Activated CD4-positive, alpha-beta memory T cell treated with anti-CD3 and anti-CD28 coated beads, Interleukin-2, amount 10 ng/mL, durations not matched to agents 7 days and 5 days (primary cell): ENCODE measurements around the gene TMEM132D. TPM values are rescaled to one million over a fixed set of nuclear protein-coding genes. Genes with fewer than 3 reads are reported as not detected.
"Not testable (repeated sequence)": the region's sequence is repeated elsewhere in the genome, so short reads cannot be mapped to it uniquely, and the experiment has no call there.

Experiments used
- CTCF ChIA-PET: fragments of 350-600 bp; sonication (Branson Sonifier 250); formaldehyde crosslinking; loops from one replicate; lab custom pipeline; 2021; ENCODE audit warnings: antibody characterized with exemption, inconsistent platforms; lab: Charles Lee
- POLR2A ChIA-PET: fragments of 350-600 bp; sonication (Branson Sonifier 250); formaldehyde crosslinking; loops from one replicate; lab custom pipeline; 2021; ENCODE audit warnings: antibody characterized with exemption; lab: Charles Lee
- DNase-seq: peaks from one replicate; pipeline ENCODE4 v3.0.0-alpha.2; 2020
- H3K27ac Mint-ChIP-seq: one replicate; pipeline ENCODE4 v1.8.0; 2021; ENCODE audit warnings: mild to moderate bottlenecking, mixed read lengths
- H3K27me3 Mint-ChIP-seq: one replicate; pipeline ENCODE4 v1.8.0; 2021; ENCODE audit warnings: mixed read lengths
- H3K36me3 Mint-ChIP-seq: one replicate; pipeline ENCODE4 v1.8.0; 2021; ENCODE audit warnings: low read depth, mixed read lengths
- H3K4me1 Mint-ChIP-seq: one replicate; pipeline ENCODE4 v1.8.0; 2021; ENCODE audit warnings: mixed read lengths
- H3K4me3 Mint-ChIP-seq: one replicate; pipeline ENCODE4 v1.8.0; 2021; ENCODE audit warnings: mild to moderate bottlenecking, mixed read lengths
- H3K9me3 Mint-ChIP-seq: one replicate; pipeline ENCODE4 v1.8.0; 2021; ENCODE audit warnings: mixed read lengths
- total RNA-seq, 2 experiments: library from RNA; stranded (reverse); gene quantifications; one replicate each; pipeline ENCODE4 v1.2.3, GENCODE V29; 2021

The TMEM132D gene
- total RNA-seq, 2 experiments from 2014 or later, result not detected

DNA sequence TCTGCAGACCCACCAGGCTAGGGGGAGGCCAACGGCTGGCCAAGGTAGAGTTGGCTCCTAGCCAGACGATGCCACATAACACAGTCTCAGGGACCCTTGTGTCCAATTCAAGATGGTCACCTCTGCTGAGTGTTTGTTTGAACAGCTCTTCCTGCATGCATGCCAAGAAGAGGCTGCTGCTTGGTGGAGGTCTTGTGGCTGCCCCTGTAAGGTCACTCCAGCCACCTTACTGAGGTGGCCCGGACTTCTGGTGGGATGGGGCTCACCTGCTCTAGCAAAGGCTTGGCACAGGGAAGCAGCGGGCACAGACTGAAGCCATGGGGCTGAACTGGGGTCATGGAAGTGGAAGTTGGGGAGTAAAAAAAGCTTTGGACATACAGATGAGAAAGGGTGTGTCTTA lies 840.2 kb downstream of the TMEM132D start:
- peaks cover 12% of the 10 kb centered on the region for H3K9me3 Mint-ChIP-seq
- no peaks in the 10 kb centered on the region for H3K27me3 Mint-ChIP-seq
- CTCF ChIA-PET, result no interaction called here
- H3K36me3 Mint-ChIP-seq, result no peaks in the 10 kb centered on the region
- no peak overlapping the region for H3K27ac Mint-ChIP-seq
- POLR2A ChIA-PET, result no interaction called here
- no peak overlapping the region for H3K4me3 Mint-ChIP-seq
- DNase-seq, result no peak
- H3K4me1 Mint-ChIP-seq, result no peaks in the 10 kb centered on the region

- CTCF ChIA-PET, result no interaction called here
- H3K27ac Mint-ChIP-seq, result no peak overlapping the region
- DNase-seq, result no peak
- POLR2A ChIA-PET, result no interaction called here
- H3K27me3 Mint-ChIP-seq, result no peaks in the 10 kb centered on the region
- no peaks in the 10 kb centered on the region for H3K36me3 Mint-ChIP-seq
- peaks cover 4% of the 10 kb centered on the region for H3K9me3 Mint-ChIP-seq
- no peaks in the 10 kb centered on the region for H3K4me1 Mint-ChIP-seq
- H3K4me3 Mint-ChIP-seq, result no peak overlapping the region
These were observed 850.6 kb downstream of the TMEM132D start for GRCh38 chr12:129053232-129053631.

GRCh38 chr12:129052373-129052772 lies 851.5 kb downstream of the TMEM132D start:
- no peaks in the 10 kb centered on the region for H3K27me3 Mint-ChIP-seq
- H3K4me3 Mint-ChIP-seq, result no peak overlapping the region
- CTCF ChIA-PET, result no interaction called here
- H3K9me3 Mint-ChIP-seq, result peaks cover 4% of the 10 kb centered on the region
- no peaks in the 10 kb centered on the region for H3K4me1 Mint-ChIP-seq
- POLR2A ChIA-PET, result no interaction called here
- no peak overlapping the region for H3K27ac Mint-ChIP-seq
- H3K36me3 Mint-ChIP-seq, result no peaks in the 10 kb centered on the region
- DNase-seq, result no peak

GRCh38 chr12:129049917-129050316 lies 853.9 kb downstream of the TMEM132D start:
- Mint-ChIP-seq H3K4me3 (no peak overlapping the region), H3K36me3 (no peaks in the 10 kb centered on the region), H3K4me1 (no peaks in the 10 kb centered on the region), H3K9me3 (peaks cover 4% of the 10 kb centered on the region), H3K27me3 (no peaks in the 10 kb centered on the region), H3K27ac (no peak overlapping the region)
- no peak for DNase-seq
- CTCF ChIA-PET, result no interaction called here
- POLR2A ChIA-PET, result no interaction called here

DNA sequence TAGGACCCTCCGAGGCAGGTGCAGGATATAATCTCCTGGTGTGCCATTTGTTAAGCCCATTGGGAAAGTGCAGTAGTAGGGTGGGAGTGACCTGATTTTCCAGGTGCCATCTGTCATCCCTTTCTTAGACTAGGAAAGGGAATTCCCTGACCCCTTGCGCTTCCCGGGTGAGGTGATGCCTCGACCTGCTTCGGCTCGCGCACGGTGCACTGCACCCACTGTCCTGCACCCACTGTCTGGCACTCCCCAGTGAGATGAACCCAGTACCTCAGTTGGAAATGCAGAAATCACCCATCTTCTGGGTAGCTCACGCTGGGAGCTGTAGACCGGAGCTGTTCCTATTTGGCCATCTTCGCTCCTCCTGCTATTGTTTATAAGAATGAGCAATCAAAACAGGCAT lies 860.5 kb downstream of the TMEM132D start:
- H3K27me3 Mint-ChIP-seq, POLR2A ChIA-PET, H3K27ac Mint-ChIP-seq, CTCF ChIA-PET, H3K36me3 Mint-ChIP-seq, H3K4me3 Mint-ChIP-seq, DNase-seq, H3K4me1 Mint-ChIP-seq, H3K9me3 Mint-ChIP-seq: not testable (repeated sequence)

DNA sequence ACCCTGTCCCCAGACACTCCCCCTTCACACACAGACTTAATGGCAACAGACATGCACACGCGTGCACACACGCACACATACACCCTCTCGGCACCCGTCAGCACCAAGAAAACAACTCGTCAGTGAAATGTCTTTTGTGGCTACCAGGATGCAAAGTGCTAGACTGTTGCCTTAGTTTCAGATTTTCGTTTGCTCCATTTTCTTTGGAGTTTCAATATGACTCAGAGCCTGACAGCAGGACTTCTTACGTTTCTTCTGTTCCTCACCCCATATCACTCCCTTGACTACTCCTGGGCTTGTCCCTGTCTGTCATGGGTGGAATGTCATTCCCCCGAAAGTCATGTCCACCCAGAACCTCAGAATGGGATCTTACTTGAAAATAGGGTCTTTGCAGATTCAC lies 867.7 kb downstream of the TMEM132D start:
- ChIA-PET CTCF (interaction anchor here (0.7 kb wide), 1 partner anchor 23 kb away, joined by 3 read pairs; no protein-coding TSS in a partner anchor), POLR2A (no interaction called here)
- DNase-seq, result no peak
- Mint-ChIP-seq H3K27me3 (no peaks in the 10 kb centered on the region), H3K4me3 (no peak overlapping the region), H3K27ac (no peak overlapping the region), H3K9me3 (peaks cover 18% of the 10 kb centered on the region), H3K36me3 (peaks cover 4% of the 10 kb centered on the region), H3K4me1 (peaks cover 4% of the 10 kb centered on the region)

DNA sequence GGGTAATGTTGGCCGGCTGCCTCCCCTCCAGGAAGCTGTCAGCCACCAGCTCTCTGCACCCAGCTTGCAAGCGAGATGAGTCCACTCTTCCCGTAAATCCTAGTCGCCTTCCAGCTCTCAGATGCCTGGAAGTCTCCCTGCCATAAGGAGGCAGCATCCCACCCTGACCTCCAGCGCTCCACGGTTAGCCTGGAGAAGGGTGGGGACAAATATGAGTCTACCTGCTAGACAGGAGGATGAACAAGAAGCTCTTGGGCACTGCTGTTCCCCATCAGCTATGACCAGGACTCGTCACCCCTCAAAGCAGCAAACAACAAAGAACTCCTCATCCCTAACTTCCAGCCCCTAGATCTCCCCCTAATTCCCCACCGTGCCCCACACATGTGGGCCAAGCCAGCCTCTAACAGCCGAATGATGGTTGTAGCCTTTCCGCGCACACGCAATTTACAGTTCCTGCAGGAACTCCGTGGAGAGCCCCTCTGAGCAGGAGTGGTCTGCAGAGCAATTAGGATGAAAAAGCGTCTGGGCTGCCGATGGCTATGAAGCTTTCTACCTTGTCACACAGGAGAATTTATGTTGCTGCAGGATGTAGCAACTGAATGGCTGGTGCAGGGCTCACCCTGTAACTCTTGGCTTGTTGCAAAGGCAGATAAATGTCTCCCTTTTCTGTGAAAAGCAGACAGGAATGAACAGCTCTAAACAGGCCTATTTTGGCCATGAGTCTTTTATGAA lies 869.1 kb downstream of the TMEM132D start:
- H3K27me3 Mint-ChIP-seq, result no peaks in the 10 kb centered on the region
- peaks cover 4% of the 10 kb centered on the region for H3K36me3 Mint-ChIP-seq
- peaks cover 4% of the 10 kb centered on the region for H3K4me1 Mint-ChIP-seq
- no peak for DNase-seq
- H3K27ac Mint-ChIP-seq, result no peak overlapping the region
- peaks cover 20% of the 10 kb centered on the region for H3K9me3 Mint-ChIP-seq
- no peak overlapping the region for H3K4me3 Mint-ChIP-seq
- POLR2A ChIA-PET, result no interaction called here
- CTCF ChIA-PET, result no interaction called here

DNA sequence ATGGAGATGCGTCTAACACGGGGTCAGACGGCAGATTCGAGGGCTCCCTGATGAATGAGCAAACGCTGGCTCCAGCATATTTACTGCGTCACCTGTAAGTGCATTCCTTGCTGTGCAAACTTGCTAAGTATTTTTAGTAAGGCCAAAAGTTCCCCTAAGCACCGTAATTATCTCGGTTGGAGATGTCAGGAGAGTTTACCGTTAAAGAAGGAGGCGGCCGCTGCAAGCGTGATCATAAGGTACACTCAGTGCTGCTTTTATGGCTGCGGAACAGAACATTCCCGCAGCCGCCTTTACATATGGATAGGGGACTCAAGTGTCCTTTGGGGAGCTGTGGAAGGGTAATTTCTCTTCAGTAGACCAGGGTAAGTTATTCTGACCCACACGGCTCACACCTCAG lies 875.0 kb downstream of the TMEM132D start:
- Mint-ChIP-seq H3K4me3 (no peak overlapping the region), H3K27ac (no peak overlapping the region), H3K4me1 (no peaks in the 10 kb centered on the region), H3K27me3 (no peaks in the 10 kb centered on the region), H3K9me3 (peaks cover 15% of the 10 kb centered on the region), H3K36me3 (no peaks in the 10 kb centered on the region)
- CTCF ChIA-PET, result no interaction called here
- no peak for DNase-seq
- POLR2A ChIA-PET, result no interaction called here

- Mint-ChIP-seq H3K9me3 (peaks cover 14% of the 10 kb centered on the region), H3K27ac (no peak overlapping the region)
- CTCF ChIA-PET, result no interaction called here
These were observed 878.8 kb downstream of the TMEM132D start for GRCh38 chr12:129025055-129025454.

More at GRCh38 chr12:129025055-129025454, 878.8 kb downstream of the TMEM132D start:
- no peak for DNase-seq
- no peaks in the 10 kb centered on the region for H3K4me1 Mint-ChIP-seq
- H3K27me3 Mint-ChIP-seq, result no peaks in the 10 kb centered on the region
- POLR2A ChIA-PET, result no interaction called here
- H3K36me3 Mint-ChIP-seq, result no peaks in the 10 kb centered on the region
- H3K4me3 Mint-ChIP-seq, result no peak overlapping the region
